Activated CD4-positive, CD25-positive, alpha-beta regulatory T cell treated with anti-CD3 and anti-CD28 coated beads, Interleukin-2, amount 50 U/mL, for 24 hours (primary cell): ENCODE data around the gene THRA.
"Not testable (repeated sequence)": the region's sequence is repeated elsewhere in the genome, so short reads cannot be mapped to it uniquely, and the experiment has no call there.

Experiments used
- ATAC-seq, 2 donors: fragments of 150-1000 bp; cut with Tn5 transposase; one replicate each; pipeline ENCODE4 v1.10.0; 2021; ENCODE audit warnings: mild to moderate bottlenecking in 1 of 2, moderate library complexity in 1 of 2

Gene THRA

GRCh38 chr17:40113110-40113906 lies 50.5 kb downstream of the THRA start:
- ATAC-seq: peak; percentile 91

- no peak for ATAC-seq
Observed at GRCh38 chr17:40113907-40114245, 51.1 kb downstream of the THRA start.

- no peak for ATAC-seq
Observed at GRCh38 chr17:40115101-40115436, 52.3 kb downstream of the THRA start.

- peak; percentile 73 to 75 for ATAC-seq
Observed at GRCh38 chr17:40121181-40122135, 58.7 kb downstream of the THRA start, which contains the start of gene MSL1. TSS of gene MSL1 (plus strand) at chr17:40121971. CDS start at chr17:40122613, 642 bp downstream.

GRCh38 chr17:40122136-40122998 lies 59.6 kb downstream of the THRA start:
- ATAC-seq: peak; percentile 33 to 36

GRCh38 chr17:40122999-40123810 lies 60.4 kb downstream of the THRA start:
- ATAC-seq: peak; percentile 24 to 29

- no peak for ATAC-seq
Observed at GRCh38 chr17:40123811-40124114, 61.0 kb downstream of the THRA start.

GRCh38 chr17:40124279-40125141 lies 61.7 kb downstream of the THRA start:
- ATAC-seq: no peak

- ATAC-seq: no peak
Observed at GRCh38 chr17:40129498-40129897, 66.7 kb downstream of the THRA start.

- no peak for ATAC-seq
Observed at GRCh38 chr17:40130352-40131042, 67.7 kb downstream of the THRA start.

GRCh38 chr17:40134184-40134583 lies 71.4 kb downstream of the THRA start:
- no peak for ATAC-seq

- no peak for ATAC-seq
Observed at GRCh38 chr17:40135817-40136216, 73.1 kb downstream of the THRA start.

GRCh38 chr17:40139566-40140058 lies 76.8 kb downstream of the THRA start:
- peak; percentile 1 for ATAC-seq

- not testable (repeated sequence) for ATAC-seq
Observed at GRCh38 chr17:40143166-40143565, 80.4 kb downstream of the THRA start.
